Adrenal gland (tissue), 12 donors: Measurements from ENCODE around the gene RGS3. TPM values are rescaled to one million over a fixed set of nuclear protein-coding genes. Genes with fewer than 3 reads are reported as not detected.

Source experiments
- DNase-seq, 7 donors: peaks; one replicate each; pipeline ENCODE4 v3.0.0-alpha.2; 2019 to 2020
- H3K27ac ChIP-seq, 5 donors: fragments of 200-600 bp; sonication (generic) in 4 of 5; 1 replicate in 3 of 5; 2 replicates in 2 of 5; pipeline versions ENCODE4 v1.5.1 to v1.8.0; 2016 to 2020; ENCODE audit warnings: mild to moderate bottlenecking in 1 of 5
- H3K27me3 ChIP-seq: fragments of 200-600 bp; 2 replicates; pipeline ENCODE4 v1.8.0; 2021
- H3K36me3 ChIP-seq, 2 donors: fragments of 200-600 bp; replicated peaks in 1 of 2; 1 replicate in 1 of 2; 2 replicates in 1 of 2; pipeline versions ENCODE4 v1.5.1 to v1.8.0; 2018 to 2022
- H3K4me1 ChIP-seq, 2 donors: fragments of 200-600 bp; replicated peaks in 1 of 2; 1 replicate in 1 of 2; 2 replicates in 1 of 2; pipeline versions ENCODE4 v1.5.1 to v1.8.0; 2018 to 2021
- H3K4me3 ChIP-seq, 4 donors: fragments of 200-600 bp; sonication (generic) in 3 of 4; one replicate each; pipeline ENCODE4 v1.5.1; 2016 to 2018
- H3K9me3 ChIP-seq, 3 donors: fragments of 200-600 bp; sonication (generic) in 1 of 3; replicated peaks in 1 of 3; 1 replicate in 2 of 3; 2 replicates in 1 of 3; pipeline versions ENCODE4 v1.5.1 to v1.8.0; 2016 to 2021
- POLR2A ChIP-seq, 2 donors: fragments of 450-650 bp; IDR thresholded peaks; one replicate each; pipeline ENCODE4 v1.6.1; 2017; ENCODE audit warnings: antibody characterized with exemption in 2 of 2, mild to moderate bottlenecking in 2 of 2, moderate library complexity in 1 of 2
- WGBS, 4 donors: extraction: QIAGEN DNeasy Blood & Tissue Kit in 2 of 4; methylation state at CpG; one replicate each; pipeline versions ENCODE4 v1.1.5 to v1.1.7; 2013 to 2017; 5-methylcytosine and 5-hydroxymethylcytosine counted together
- intact Hi-C, 2 donors: fragments of 100-400 bp; cut with DNase I; formaldehyde crosslinking; loops; one replicate each; pipeline versions ENCODE4 v1.14.1 to v1.15.0; 2022 to 2023
- polyA plus RNA-seq, 3 donors: library from polyadenylated mRNA; stranded (reverse); fragments of 200-250 nt in 2 of 3; fragments of 350-450 nt in 1 of 3; fragmentation: Illumina TruSeq in 1 of 3; extraction: RNeasy Lipid Tissue Mini Kit (QIAGEN cat#74804) in 1 of 3; gene quantifications; one replicate each; pipeline ENCODE4 v1.2.3, GENCODE V29; 2013 to 2014
- total RNA-seq, 9 donors: library from RNA; depleted of rRNA in 4 of 9; stranded (reverse); fragments of >200 nt in 4 of 9; fragments of 120-200 nt in 1 of 9; fragmentation: NEBNext Ultra II Directional in 1 of 9; extraction: Animal tissue kit (Norgen Biotek cat#: 25700) in 1 of 9; gene quantifications; one replicate each; pipeline versions ENCODE4 v1.1.0 to v1.2.4, GENCODE V29; 2013 to 2023
- TF ChIP-seq, protein P1 (sequence below), 6 experiments: fragments of 450-650 bp in 4 of 6; fragments of 200-600 bp in 2 of 6; sonication (generic) in 1 of 6; IDR thresholded peaks; 1 replicate in 5 of 6; 2 replicates in 1 of 6; pipeline versions ENCODE4 v1.5.1 to v1.8.0; 2016 to 2021; ENCODE audit warnings: antibody characterized with exemption in 6 of 6, mild to moderate bottlenecking in 2 of 6, moderate library complexity in 1 of 6
- donor health status: healthy with polysubstance abuse.
- donor health status: Bipolar disorder and iron deficiency.
- donor health status: DM: yes; HTN: yes; CAD: no.
- donor health status: DM: no; HTN: no; CAD: no.
- donor health status: DM: no; HTN: no; CAD: no.
- donor health status: DM: yes; HTN: yes; CAD: no.

The RGS3 gene
- total and polyA plus RNA-seq, 12 donors = 34.5 to 126 (median 65.6) TPM

DNA sequence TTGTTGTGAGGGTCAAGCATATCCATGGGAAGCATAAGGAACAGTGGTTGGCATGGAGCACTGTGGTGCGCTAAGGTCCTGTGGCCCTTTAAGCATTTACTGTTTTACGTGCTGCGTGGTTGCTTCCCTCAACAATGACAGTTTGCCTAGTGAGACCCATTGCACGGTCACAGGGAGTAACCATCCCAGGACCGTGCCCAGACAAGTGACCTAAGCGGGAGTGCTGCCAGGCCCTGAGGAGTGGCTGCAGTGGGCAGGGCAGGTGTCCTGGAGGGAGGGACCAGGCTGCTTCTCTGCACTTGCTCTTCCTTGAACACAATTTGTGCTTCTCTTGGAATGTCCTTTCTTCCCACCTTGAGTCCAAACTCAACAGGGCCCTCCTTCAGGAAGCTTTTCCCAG, 64.6 kb downstream of the RGS3 start:
- H3K27ac ChIP-seq = peak overlapping the region in 1 of 5 donors; percentile 7
- 90 to 95% (median 94%) methylated on average over 6 of the region's 6 CpGs; no CpG with 5 or more reads in 1 of the 4 donors for WGBS, 4 donors
- DNase-seq = no peak
- no peaks in the 10 kb centered on the region for H3K9me3 ChIP-seq
- intact Hi-C loops = no loop called here
- peaks cover 13 to 28% of the 10 kb centered on the region in 2 donors for H3K4me1 ChIP-seq
- TF ChIP-seq, protein P1, sequence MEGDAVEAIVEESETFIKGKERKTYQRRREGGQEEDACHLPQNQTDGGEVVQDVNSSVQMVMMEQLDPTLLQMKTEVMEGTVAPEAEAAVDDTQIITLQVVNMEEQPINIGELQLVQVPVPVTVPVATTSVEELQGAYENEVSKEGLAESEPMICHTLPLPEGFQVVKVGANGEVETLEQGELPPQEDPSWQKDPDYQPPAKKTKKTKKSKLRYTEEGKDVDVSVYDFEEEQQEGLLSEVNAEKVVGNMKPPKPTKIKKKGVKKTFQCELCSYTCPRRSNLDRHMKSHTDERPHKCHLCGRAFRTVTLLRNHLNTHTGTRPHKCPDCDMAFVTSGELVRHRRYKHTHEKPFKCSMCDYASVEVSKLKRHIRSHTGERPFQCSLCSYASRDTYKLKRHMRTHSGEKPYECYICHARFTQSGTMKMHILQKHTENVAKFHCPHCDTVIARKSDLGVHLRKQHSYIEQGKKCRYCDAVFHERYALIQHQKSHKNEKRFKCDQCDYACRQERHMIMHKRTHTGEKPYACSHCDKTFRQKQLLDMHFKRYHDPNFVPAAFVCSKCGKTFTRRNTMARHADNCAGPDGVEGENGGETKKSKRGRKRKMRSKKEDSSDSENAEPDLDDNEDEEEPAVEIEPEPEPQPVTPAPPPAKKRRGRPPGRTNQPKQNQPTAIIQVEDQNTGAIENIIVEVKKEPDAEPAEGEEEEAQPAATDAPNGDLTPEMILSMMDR (IDR thresholded peaks at IDR 0.05) = no peak
- TF ChIP-seq POLR2A (IDR thresholded peaks at IDR 0.05) = no peak
- H3K36me3 ChIP-seq = peaks cover 0 to 4% of the 10 kb centered on the region in 2 donors
- H3K4me3 ChIP-seq = no peak overlapping the region
- no peaks in the 10 kb centered on the region for H3K27me3 ChIP-seq

DNA sequence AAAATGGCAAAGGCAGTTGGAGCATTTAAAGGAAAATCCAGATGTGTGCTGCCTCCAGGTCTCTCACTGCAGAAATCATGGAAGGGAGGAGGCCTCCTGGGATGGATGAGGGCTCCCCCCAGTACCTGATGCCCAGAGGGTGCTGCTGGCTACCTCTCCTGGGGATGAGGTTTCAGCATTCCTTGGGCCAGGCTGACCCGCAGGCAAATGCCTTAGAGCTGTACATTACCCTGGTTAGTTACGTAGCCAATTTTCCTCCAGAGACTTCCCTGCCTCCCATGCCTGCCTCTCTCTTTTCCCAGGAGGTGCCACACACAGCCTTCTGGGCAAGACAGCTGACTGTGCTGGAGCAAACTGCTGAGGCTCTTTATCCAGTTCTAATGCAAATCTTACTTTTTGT, 65.3 kb downstream of the RGS3 start:
- Histone ChIP-seq H3K36me3 (peaks cover 0 to 4% of the 10 kb centered on the region in 2 donors), H3K9me3 (no peaks in the 10 kb centered on the region), H3K27me3 (no peaks in the 10 kb centered on the region), H3K4me1 (peaks cover 10 to 21% of the 10 kb centered on the region in 2 donors), H3K4me3 (no peak overlapping the region), H3K27ac (no peak overlapping the region)
- DNase-seq = no peak
- intact Hi-C loops = no loop called here
- TF ChIP-seq, protein P1 (IDR thresholded peaks at IDR 0.05) = no peak
- TF ChIP-seq POLR2A (IDR thresholded peaks at IDR 0.05) = no peak
- 100% methylated on average over 1 to 2 of the region's 2 CpGs for WGBS, 4 donors

DNA sequence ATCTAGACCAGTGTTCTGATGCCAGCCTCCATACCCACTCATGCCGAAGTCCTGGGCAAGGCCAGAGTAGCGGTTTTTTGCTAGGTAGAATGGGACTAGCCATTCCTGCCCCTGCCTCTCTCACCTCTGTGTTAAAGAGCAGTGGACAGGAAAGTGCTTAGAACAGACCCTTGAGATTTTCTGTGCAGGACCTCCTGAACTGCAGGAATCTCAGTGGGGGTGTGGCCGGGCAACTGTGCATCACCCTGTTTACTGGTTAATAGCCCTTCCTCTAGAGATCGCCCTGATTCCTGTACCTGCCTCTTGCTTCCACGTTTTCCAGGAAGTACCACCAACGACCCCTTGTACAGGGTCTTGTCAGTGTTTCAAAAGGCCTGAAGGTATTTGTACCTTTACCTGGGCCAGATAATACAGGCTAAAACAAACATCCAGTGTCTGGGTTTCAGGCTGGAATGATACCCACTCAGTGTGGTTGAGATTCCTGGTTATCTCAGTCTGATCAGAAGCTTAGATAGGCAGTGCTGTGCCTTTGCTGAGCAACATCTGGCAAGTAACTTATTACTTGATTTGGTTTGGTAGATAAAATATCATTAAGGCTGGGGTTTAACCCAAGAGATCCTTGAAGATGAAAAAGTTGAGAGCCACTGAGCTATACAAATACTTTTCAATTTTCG, 65.9 kb downstream of the RGS3 start:
- Histone ChIP-seq H3K9me3 (no peaks in the 10 kb centered on the region), H3K27me3 (no peaks in the 10 kb centered on the region), H3K27ac (no peak overlapping the region), H3K4me1 (peaks cover 5 to 15% of the 10 kb centered on the region in 2 donors), H3K36me3 (peaks cover 0 to 4% of the 10 kb centered on the region in 2 donors), H3K4me3 (no peak overlapping the region)
- DNase-seq = no peak
- no peak for TF ChIP-seq POLR2A (IDR thresholded peaks at IDR 0.05)
- TF ChIP-seq, protein P1 (IDR thresholded peaks at IDR 0.05) = no peak
- WGBS, 4 donors = 85 to 95% (median 92%) methylated on average over 7 of the region's 7 CpGs
- intact Hi-C loops = no loop called here

DNA sequence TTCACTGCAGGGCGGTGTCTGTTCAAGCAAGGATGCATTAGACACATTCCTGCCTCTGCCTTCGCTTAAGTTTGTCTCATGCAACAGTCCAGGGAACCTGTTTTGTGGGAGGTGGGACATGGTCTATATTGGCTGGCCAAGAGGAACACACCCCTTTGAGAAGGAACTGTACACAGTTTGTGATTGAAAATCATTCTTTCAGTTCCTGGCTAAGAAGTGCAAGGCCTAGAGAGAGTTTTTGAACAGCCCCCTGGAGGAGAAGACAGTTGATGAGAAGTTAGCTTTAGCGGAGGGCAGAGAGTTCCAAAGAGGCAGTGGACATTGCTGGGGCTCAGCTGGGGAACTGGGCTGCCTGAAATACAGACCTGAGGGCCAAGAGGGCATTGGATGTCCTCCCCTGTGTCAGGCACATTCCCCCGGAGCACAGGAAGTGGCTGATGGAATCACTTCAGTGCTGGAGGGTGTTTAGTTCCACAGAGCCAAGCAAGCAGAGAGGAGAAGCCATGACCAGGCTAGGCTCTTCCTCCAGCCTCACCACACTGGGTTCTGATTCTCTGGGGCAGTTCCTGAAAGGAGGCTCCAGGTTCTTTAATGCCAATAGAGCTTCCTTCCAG, 66.6 kb downstream of the RGS3 start:
- 84 to 93% (median 89%) methylated on average over 4 of the region's 4 CpGs for WGBS, 4 donors
- H3K9me3 ChIP-seq = no peaks in the 10 kb centered on the region
- TF ChIP-seq, protein P1 (IDR thresholded peaks at IDR 0.05) = no peak
- TF ChIP-seq POLR2A (IDR thresholded peaks at IDR 0.05) = no peak
- H3K4me3 ChIP-seq = no peak overlapping the region
- intact Hi-C loops = no loop called here
- H3K27ac ChIP-seq = no peak overlapping the region
- no peaks in the 10 kb centered on the region for H3K27me3 ChIP-seq
- H3K4me1 ChIP-seq = peaks cover 0 to 9% of the 10 kb centered on the region in 2 donors
- DNase-seq = no peak
- peaks cover 0 to 4% of the 10 kb centered on the region in 2 donors for H3K36me3 ChIP-seq
